UCSD-AML1 (cell line): Measurements from ENCODE around the gene IMMT.

Experiments
- DNase-seq: peaks from one replicate; lab custom pipeline; 2025; ENCODE audit not compliant: unreplicated experiment; lab: John Stamatoyannopoulos, UW

IMMT gene

GRCh38 chr2:86143926-86144685, 51.2 kb downstream of the IMMT start:
- DNase-seq: no peak

- DNase-seq: no peak
Measured at GRCh38 chr2:86143307-86143706, 52.0 kb downstream of the IMMT start.

- DNase-seq: no peak
Measured at GRCh38 chr2:86142436-86143257, 52.6 kb downstream of the IMMT start.

- no peak for DNase-seq
Measured at GRCh38 chr2:86140969-86141392, 54.3 kb downstream of the IMMT start.

- DNase-seq: no peak
Measured at GRCh38 chr2:86139981-86140380, 55.3 kb downstream of the IMMT start.

GRCh38 chr2:86138736-86139625, 56.3 kb downstream of the IMMT start:
- no peak for DNase-seq

- no peak for DNase-seq
Measured at GRCh38 chr2:86136141-86136540, 59.1 kb downstream of the IMMT start.

- DNase-seq: no peak
Measured at GRCh38 chr2:86135653-86136052, 59.6 kb downstream of the IMMT start.

- no peak for DNase-seq
Measured at GRCh38 chr2:86134709-86135108, 60.6 kb downstream of the IMMT start.

GRCh38 chr2:86124683-86125082, 70.6 kb downstream of the IMMT start:
- DNase-seq: no peak

- DNase-seq: no peak
Measured at GRCh38 chr2:86123328-86123925, 71.8 kb downstream of the IMMT start.

- no peak for DNase-seq
Measured at GRCh38 chr2:86118130-86118529, 77.1 kb downstream of the IMMT start.

GRCh38 chr2:86107031-86107430, 88.2 kb downstream of the IMMT start:
- DNase-seq: no peak

GRCh38 chr2:86105969-86106945, 89.0 kb downstream of the IMMT start, which contains the start of gene PTCD3:
PTCD3 (plus strand) TSS chr2:86106235; CDS start chr2:86106248, 13 bp downstream.
- peak; percentile 89 for DNase-seq

- peak; percentile 93 for DNase-seq
Measured at GRCh38 chr2:86105252-86105968, 89.9 kb downstream of the IMMT start, which contains the start of gene POLR1A. POLR1A (minus strand) TSS chr2:86105886; CDS start chr2:86105776, 110 bp downstream.

GRCh38 chr2:86102157-86102556, 93.1 kb downstream of the IMMT start:
- no peak for DNase-seq

- no peak for DNase-seq
Measured at GRCh38 chr2:86097913-86098312, 97.3 kb downstream of the IMMT start.

GRCh38 chr2:86097114-86097896, 98.0 kb downstream of the IMMT start:
- no peak for DNase-seq
